HepG2 (cell line): ENCODE data around the gene RHBDF2. TPM values are rescaled to one million over a fixed set of nuclear protein-coding genes. Genes with fewer than 3 reads are reported as not detected.
A peak's percentile ranks its signal among the peaks of the same experiment; 100 is the strongest.

ENCODE experiments used
- DDIT3 ChIP-seq: sonication (generic); formaldehyde crosslinking; IDR thresholded peaks from 2 replicates; pipeline ENCODE4 v1.4.0; 2020; ENCODE audit warnings: mild to moderate bottlenecking, missing genetic modification reagents
- FOXK2 ChIP-seq: fragments of 450-650 bp; IDR thresholded peaks from 2 replicates; pipeline ENCODE4 v1.6.1; 2016
- FOXP4 ChIP-seq: sonication (generic); formaldehyde crosslinking; IDR thresholded peaks from 2 replicates; pipeline ENCODE4 v1.4.0; 2020; ENCODE audit warnings: missing genetic modification reagents
- KLF15 ChIP-seq: sonication (generic); formaldehyde crosslinking; IDR thresholded peaks from 2 replicates; pipeline ENCODE4 v1.8.1; 2023; ENCODE audit warnings: borderline replicate concordance, mild to moderate bottlenecking, inconsistent platforms, missing genetic modification reagents, mixed read lengths
- MTF1 ChIP-seq: sonication (generic); formaldehyde crosslinking; IDR thresholded peaks from 2 replicates; pipeline ENCODE4 v1.5.0; 2020; ENCODE audit warnings: missing genetic modification reagents
- TFDP1 ChIP-seq: IDR thresholded peaks from 2 replicates; pipeline ENCODE4 v1.6.1; 2016; ENCODE audit warnings: missing compliant biosample characterization, missing genetic modification reagents, borderline replicate concordance
- ZFP36 ChIP-seq: fragments of 150-350 bp; IDR thresholded peaks from 2 replicates; pipeline ENCODE4 v1.6.1; 2018; ENCODE audit warnings: borderline replicate concordance, low read length, low read depth; ENCODE audit not compliant: partially characterized antibody
- ZNF260 ChIP-seq: sonication (generic); formaldehyde crosslinking; IDR thresholded peaks from 2 replicates; pipeline ENCODE4 v1.4.0; 2020; ENCODE audit warnings: missing genetic modification reagents, low read depth, mild to moderate bottlenecking, borderline replicate concordance
- ZNF496 ChIP-seq: sonication (generic); formaldehyde crosslinking; IDR thresholded peaks from 2 replicates; pipeline ENCODE4 v1.8.1; 2023; ENCODE audit warnings: mild to moderate bottlenecking, moderate library complexity, missing genetic modification reagents; ENCODE audit not compliant: insufficient replicate concordance
- ZNF674 ChIP-seq: sonication (generic); formaldehyde crosslinking; IDR thresholded peaks from 2 replicates; pipeline ENCODE4 v1.5.0; 2020; ENCODE audit warnings: low read depth, mild to moderate bottlenecking, missing genetic modification reagents
- ZNF792 ChIP-seq: IDR thresholded peaks from 2 replicates; pipeline ENCODE4 v1.6.1; 2016
- ZSCAN21 ChIP-seq: sonication (generic); formaldehyde crosslinking; IDR thresholded peaks from 2 replicates; pipeline ENCODE4 v1.8.0; 2022; ENCODE audit warnings: mild to moderate bottlenecking, missing genetic modification reagents, moderate library complexity, borderline replicate concordance
- ZSCAN22 ChIP-seq: sonication (generic); formaldehyde crosslinking; IDR thresholded peaks from 2 replicates; pipeline ENCODE4 v1.4.0; 2020; ENCODE audit warnings: mild to moderate bottlenecking, missing genetic modification reagents
- polyA plus RNA-seq, 8 experiments: library from polyadenylated mRNA; depleted of rRNA in 3 of 8; stranded (reverse) in 7 of 8; unstranded in 1 of 8; fragments of >200 nt; fragmentation: Illumina TruSeq in 4 of 8; extraction: Trizol in 4 of 8; gene quantifications; 2 replicates each; pipeline versions ENCODE4 v1.2.1 to v1.2.3, GENCODE V29; 2011 to 2016; ENCODE audit warnings: low read depth in 4 of 8, missing spikeins in 1 of 8, mixed read lengths in 1 of 8; ENCODE audit not compliant: insufficient read depth in 1 of 8
- total RNA-seq, 5 experiments: library from RNA; depleted of rRNA; stranded (reverse); fragments of >200 nt; fragmentation: Illumina TruSeq; extraction: Trizol; gene quantifications; 2 replicates each; pipeline ENCODE4 v1.2.3, GENCODE V29; 2016; ENCODE audit warnings: low read depth in 1 of 5
- TF ChIP-seq, protein P1 (sequence below): sonication (generic); formaldehyde crosslinking; IDR thresholded peaks from 2 replicates; pipeline ENCODE4 v1.5.1; 2020; ENCODE audit warnings: mild to moderate bottlenecking, missing genetic modification reagents, moderate library complexity
- TF ChIP-seq, protein P2 (sequence below): sonication (generic); formaldehyde crosslinking; IDR thresholded peaks from 2 replicates; pipeline ENCODE4 v1.5.0; 2020; ENCODE audit warnings: mild to moderate bottlenecking, missing genetic modification reagents, borderline replicate concordance
- TF ChIP-seq, protein P3 (sequence below), 2 experiments: sonication (generic) in 1 of 2; formaldehyde crosslinking in 1 of 2; IDR thresholded peaks; 2 replicates each; pipeline versions ENCODE4 v1.5.1 to v1.6.1; 2011 to 2020; ENCODE audit warnings: borderline replicate concordance in 1 of 2, low read depth in 1 of 2, low read length in 1 of 2, mild to moderate bottlenecking in 1 of 2, missing genetic modification reagents in 1 of 2, moderate library complexity in 1 of 2

Gene RHBDF2
- total and polyA plus RNA-seq, 2 of the 13 experiments (the other 11 are each of a cell fraction or from before 2014, with no cell fraction given) = 7.8 to 24.2 TPM

GRCh38 chr17:76452660-76453430, 48.4 kb downstream of the RHBDF2 start, which contains the start of gene UBE2O (continued):
- TF ChIP-seq, protein P1, sequence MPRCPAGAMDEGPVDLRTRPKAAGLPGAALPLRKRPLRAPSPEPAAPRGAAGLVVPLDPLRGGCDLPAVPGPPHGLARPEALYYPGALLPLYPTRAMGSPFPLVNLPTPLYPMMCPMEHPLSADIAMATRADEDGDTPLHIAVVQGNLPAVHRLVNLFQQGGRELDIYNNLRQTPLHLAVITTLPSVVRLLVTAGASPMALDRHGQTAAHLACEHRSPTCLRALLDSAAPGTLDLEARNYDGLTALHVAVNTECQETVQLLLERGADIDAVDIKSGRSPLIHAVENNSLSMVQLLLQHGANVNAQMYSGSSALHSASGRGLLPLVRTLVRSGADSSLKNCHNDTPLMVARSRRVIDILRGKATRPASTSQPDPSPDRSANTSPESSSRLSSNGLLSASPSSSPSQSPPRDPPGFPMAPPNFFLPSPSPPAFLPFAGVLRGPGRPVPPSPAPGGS = peak; percentile 21; the same call in 1 of the 2 replicates
- TF ChIP-seq ZSCAN21 (CRISPR knock-in tag) = peak; percentile 78
- TF ChIP-seq FOXP4 (CRISPR knock-in tag) = no peak
- no peak for TF ChIP-seq FOXK2
- TF ChIP-seq, protein P2, sequence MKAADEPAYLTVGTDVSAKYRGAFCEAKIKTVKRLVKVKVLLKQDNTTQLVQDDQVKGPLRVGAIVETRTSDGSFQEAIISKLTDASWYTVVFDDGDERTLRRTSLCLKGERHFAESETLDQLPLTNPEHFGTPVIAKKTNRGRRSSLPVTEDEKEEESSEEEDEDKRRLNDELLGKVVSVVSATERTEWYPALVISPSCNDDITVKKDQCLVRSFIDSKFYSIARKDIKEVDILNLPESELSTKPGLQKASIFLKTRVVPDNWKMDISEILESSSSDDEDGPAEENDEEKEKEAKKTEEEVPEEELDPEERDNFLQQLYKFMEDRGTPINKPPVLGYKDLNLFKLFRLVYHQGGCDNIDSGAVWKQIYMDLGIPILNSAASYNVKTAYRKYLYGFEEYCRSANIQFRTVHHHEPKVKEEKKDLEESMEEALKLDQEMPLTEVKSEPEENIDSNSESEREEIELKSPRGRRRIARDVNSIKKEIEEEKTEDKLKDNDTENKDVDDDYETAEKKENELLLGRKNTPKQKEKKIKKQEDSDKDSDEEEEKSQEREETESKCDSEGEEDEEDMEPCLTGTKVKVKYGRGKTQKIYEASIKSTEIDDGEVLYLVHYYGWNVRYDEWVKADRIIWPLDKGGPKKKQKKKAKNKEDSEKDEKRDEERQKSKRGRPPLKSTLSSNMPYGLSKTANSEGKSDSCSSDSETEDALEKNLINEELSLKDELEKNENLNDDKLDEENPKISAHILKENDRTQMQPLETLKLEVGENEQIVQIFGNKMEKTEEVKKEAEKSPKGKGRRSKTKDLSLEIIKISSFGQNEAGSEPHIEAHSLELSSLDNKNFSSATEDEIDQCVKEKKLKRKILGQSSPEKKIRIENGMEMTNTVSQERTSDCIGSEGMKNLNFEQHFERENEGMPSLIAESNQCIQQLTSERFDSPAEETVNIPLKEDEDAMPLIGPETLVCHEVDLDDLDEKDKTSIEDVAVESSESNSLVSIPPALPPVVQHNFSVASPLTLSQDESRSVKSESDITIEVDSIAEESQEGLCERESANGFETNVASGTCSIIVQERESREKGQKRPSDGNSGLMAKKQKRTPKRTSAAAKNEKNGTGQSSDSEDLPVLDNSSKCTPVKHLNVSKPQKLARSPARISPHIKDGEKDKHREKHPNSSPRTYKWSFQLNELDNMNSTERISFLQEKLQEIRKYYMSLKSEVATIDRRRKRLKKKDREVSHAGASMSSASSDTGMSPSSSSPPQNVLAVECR (CRISPR knock-in tag) = peak; percentile 77
- no peak for TF ChIP-seq ZNF792 (CRISPR knock-in tag)
- no peak for TF ChIP-seq ZNF260 (CRISPR knock-in tag)
- no peak for TF ChIP-seq ZSCAN22 (CRISPR knock-in tag)
- TF ChIP-seq MTF1 = no peak
- TF ChIP-seq ZFP36 = no peak
- peak; percentile 66; the same call in 1 of the 2 replicates for TF ChIP-seq TFDP1
- TF ChIP-seq ZNF674 (CRISPR knock-in tag) = peak; percentile 20; the same call in 1 of the 2 replicates
- no peak for TF ChIP-seq KLF15 (CRISPR knock-in tag)
- TF ChIP-seq, protein P3, sequence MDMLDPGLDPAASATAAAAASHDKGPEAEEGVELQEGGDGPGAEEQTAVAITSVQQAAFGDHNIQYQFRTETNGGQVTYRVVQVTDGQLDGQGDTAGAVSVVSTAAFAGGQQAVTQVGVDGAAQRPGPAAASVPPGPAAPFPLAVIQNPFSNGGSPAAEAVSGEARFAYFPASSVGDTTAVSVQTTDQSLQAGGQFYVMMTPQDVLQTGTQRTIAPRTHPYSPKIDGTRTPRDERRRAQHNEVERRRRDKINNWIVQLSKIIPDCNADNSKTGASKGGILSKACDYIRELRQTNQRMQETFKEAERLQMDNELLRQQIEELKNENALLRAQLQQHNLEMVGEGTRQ (IDR thresholded peaks at IDR 0.05; ENCODE audit: low read depth, low read length) = no peak
- TF ChIP-seq, protein P3 (CRISPR knock-in tag; IDR thresholded peaks at IDR 0.05; ENCODE audit: borderline replicate concordance) = no peak
- no peak for TF ChIP-seq ZNF496 (CRISPR knock-in tag)
- no peak for TF ChIP-seq DDIT3 (CRISPR knock-in tag)
